ENCODE measurements around the gene SHC3.

DNA sequence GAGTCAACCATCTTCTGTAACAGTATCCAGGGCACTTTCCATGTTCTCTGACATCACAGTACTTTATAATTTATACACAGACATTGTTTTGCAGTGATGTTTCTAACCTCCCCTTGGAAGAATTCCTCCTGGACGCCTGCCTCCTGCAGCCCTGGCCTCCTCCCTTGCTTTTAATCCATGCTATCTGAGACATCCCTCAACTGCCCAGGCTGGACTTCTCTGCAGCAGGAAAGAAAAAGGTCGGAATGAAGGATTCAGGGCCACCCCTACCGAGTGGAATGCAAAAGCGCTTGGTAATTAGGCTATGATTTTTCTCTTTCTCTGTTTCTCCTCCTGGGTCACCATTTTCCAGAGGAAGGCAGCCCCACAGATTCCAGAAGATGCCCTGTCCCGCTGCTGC, 47.0 kb upstream of the SHC3 start:
- TF ChIP-seq, protein P1, sequence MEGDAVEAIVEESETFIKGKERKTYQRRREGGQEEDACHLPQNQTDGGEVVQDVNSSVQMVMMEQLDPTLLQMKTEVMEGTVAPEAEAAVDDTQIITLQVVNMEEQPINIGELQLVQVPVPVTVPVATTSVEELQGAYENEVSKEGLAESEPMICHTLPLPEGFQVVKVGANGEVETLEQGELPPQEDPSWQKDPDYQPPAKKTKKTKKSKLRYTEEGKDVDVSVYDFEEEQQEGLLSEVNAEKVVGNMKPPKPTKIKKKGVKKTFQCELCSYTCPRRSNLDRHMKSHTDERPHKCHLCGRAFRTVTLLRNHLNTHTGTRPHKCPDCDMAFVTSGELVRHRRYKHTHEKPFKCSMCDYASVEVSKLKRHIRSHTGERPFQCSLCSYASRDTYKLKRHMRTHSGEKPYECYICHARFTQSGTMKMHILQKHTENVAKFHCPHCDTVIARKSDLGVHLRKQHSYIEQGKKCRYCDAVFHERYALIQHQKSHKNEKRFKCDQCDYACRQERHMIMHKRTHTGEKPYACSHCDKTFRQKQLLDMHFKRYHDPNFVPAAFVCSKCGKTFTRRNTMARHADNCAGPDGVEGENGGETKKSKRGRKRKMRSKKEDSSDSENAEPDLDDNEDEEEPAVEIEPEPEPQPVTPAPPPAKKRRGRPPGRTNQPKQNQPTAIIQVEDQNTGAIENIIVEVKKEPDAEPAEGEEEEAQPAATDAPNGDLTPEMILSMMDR (IDR thresholded peaks at IDR 0.05) = no peak
- TF ChIP-seq POLR2A (IDR thresholded peaks at IDR 0.05) (no peak), EP300 (IDR thresholded peaks at IDR 0.05) (no peak), POLR2AphosphoS5 (IDR thresholded peaks at IDR 0.05) (no peak)

Data from upper lobe of left lung (tissue), 4 donors.